ENCODE measurements around the gene TSHR. TPM values are rescaled to one million over a fixed set of nuclear protein-coding genes. Genes with fewer than 3 reads are reported as not detected.
A peak's percentile ranks its signal among the peaks of the same experiment; 100 is the strongest.

TSHR gene
- total RNA-seq, 2 donors from 2014 or later, result 0.63 TPM; not detected in 1

DNA sequence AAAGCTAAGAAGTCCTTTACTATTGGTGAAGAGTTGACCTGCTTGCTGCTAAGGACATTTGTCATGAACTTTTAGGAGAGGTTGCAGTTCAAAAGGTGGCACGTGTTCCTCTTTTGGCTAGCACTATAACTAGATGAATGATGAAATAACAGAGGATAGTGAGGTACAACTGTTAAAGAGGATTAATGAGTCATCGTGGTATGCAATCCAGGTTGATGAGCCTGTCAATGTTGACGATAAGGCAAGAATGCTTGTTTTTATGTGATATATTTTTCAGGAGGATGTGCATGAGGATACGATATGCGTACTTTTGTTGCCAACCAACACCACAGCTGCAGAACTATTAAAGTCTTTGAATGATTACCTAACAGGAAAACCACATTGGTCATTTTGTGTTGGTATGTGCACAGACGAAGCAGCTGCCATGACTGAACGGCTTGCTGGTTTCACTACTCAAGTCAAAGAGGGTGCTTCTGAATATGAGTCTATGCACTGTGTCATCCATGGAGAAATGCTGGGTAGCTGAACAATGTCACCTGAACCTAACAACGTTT, 24.5 kb upstream of the TSHR start:
- Histone ChIP-seq H3K36me3 (no peaks in the 10 kb centered on the region), H3K4me1 (ENCODE audit: control insufficient read depth in 1 of 2, low read depth in 2 of 2) (no peaks in the 10 kb centered on the region), H3K27ac (no peak overlapping the region), H3K4me3 (no peak overlapping the region), H3K27me3 (replicated peaks; ENCODE audit: insufficient read depth) (no peaks in the 10 kb centered on the region), H3K9me3 (no peaks in the 10 kb centered on the region)
- ATAC-seq (ENCODE audit: insufficient number of reproducible peaks, low FRiP score, low read depth) (no peak), DNase-seq (ENCODE audit: low spot score) (no peak)
- TF ChIP-seq CTCF (IDR thresholded peaks at IDR 0.05), result no peak

GRCh38 chr14:80933282-80933681, 22.1 kb upstream of the TSHR start:
- DNase-seq (ENCODE audit: low spot score) (no peak), ATAC-seq (ENCODE audit: insufficient number of reproducible peaks, low FRiP score, low read depth) (no peak)
- Histone ChIP-seq H3K27me3 (replicated peaks; ENCODE audit: insufficient read depth) (no peaks in the 10 kb centered on the region), H3K4me3 (no peak overlapping the region), H3K9me3 (no peaks in the 10 kb centered on the region), H3K27ac (no peak overlapping the region), H3K36me3 (no peaks in the 10 kb centered on the region), H3K4me1 (ENCODE audit: control insufficient read depth in 1 of 2, low read depth in 2 of 2) (no peaks in the 10 kb centered on the region)
- no peak for TF ChIP-seq CTCF (IDR thresholded peaks at IDR 0.05)

DNA sequence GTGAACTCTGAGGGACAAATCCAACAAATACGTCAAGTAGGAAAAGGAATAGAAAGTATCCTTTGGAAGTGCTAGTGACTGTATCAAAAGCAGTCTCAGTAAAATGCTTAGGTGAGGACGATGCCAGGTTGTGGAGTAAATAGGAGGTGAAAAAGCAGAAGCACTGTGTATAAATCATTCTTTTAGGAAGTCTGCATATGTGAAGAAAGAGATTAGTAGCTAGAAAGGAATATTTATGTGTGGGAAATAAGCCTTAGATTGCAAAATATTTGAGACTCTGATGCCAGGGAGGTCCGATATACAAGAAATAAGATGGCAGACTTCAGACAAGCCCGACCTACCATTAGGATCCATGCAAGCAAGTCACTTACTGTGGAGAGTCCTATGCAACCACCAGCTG, 21.7 kb upstream of the TSHR start:
- Histone ChIP-seq H3K4me3 (no peak overlapping the region), H3K27me3 (replicated peaks; ENCODE audit: insufficient read depth) (no peaks in the 10 kb centered on the region), H3K4me1 (ENCODE audit: control insufficient read depth in 1 of 2, low read depth in 2 of 2) (no peaks in the 10 kb centered on the region), H3K9me3 (no peaks in the 10 kb centered on the region), H3K27ac (no peak overlapping the region), H3K36me3 (no peaks in the 10 kb centered on the region)
- no peak for DNase-seq (ENCODE audit: low spot score)
- TF ChIP-seq CTCF (IDR thresholded peaks at IDR 0.05), result no peak
- no peak for ATAC-seq (ENCODE audit: insufficient number of reproducible peaks, low FRiP score, low read depth)

DNA sequence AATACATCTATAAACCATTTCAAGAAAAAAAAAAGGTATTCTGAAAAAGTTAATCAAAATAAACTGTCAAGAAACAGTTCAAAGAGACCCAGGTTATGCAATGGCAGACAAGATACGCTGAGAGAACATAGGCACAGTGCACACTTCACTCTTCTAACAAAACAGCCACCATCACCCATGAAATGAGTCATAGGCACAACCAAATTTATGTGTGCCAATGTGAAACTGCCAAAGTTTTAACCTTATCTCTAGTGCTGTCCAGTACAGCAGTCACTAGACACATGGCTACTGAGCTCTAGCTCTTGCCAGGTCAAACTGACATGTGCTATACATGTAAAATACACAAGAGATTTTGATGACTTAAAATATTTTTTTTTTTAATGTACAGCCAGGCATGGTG, 15.3 kb upstream of the TSHR start:
- Histone ChIP-seq H3K9me3 (no peaks in the 10 kb centered on the region), H3K27me3 (replicated peaks; ENCODE audit: insufficient read depth) (no peaks in the 10 kb centered on the region), H3K4me1 (ENCODE audit: control insufficient read depth in 1 of 2, low read depth in 2 of 2) (peaks cover 0 to 13% of the 10 kb centered on the region in 2 donors), H3K27ac (no peak overlapping the region), H3K36me3 (no peaks in the 10 kb centered on the region), H3K4me3 (no peak overlapping the region)
- ATAC-seq (ENCODE audit: insufficient number of reproducible peaks, low FRiP score, low read depth) (no peak), DNase-seq (ENCODE audit: low spot score) (no peak)
- TF ChIP-seq CTCF (IDR thresholded peaks at IDR 0.05), result no peak

DNA sequence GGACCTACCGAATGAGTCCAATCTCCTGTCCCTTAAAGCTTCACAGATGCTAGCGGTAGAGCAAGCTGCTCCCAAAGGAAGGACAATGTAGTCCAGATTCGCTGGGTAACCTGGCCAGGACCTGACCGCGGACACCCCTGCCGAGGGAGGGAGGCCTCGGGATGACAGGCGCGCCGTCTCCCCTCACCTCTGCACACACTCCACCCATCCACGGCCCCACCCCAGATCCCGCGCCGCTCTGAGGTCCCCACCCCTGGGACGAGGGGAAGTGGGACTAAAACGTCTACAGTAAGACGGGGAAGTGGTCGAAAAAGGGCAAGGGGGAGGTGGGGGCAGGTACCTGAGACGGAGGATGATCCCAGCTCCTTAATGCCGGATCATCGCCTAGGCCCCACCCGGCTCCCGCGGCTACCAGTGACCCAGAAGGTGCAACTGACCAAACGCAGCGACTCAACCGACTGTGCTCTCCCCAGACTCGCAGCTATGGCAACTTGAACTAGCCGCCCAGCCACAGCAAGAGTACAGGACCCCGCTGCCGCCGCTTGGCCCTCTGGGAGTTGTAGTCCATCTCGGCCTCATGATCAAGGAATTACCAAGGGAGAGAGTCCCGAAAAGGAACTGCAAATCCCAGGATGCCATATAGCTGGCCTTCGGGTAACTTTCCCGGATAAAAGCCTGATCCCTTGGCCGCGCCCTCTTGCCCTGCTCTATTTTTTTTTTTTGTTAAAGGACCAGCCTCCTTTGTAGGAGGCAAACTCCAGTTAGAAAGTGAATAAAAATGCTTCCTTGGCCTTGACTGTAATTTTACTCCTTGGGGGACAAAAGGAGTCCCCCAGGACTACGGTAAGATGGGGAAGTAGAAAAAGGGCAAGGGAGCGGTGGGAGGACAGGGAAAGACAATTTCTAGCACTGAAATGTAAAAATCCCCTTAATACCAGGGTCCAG, 13.9 kb upstream of the TSHR start, which contains the start of gene CEP128:
Gene CEP128, minus strand, starts transcription at position 498 of the 945 bp plus-strand sequence.
- peak within 1 kb of the TSS in 1 of 2 donors; percentile 38 for H3K27ac ChIP-seq
- peaks cover 0 to 13% of the 10 kb centered on the region in 2 donors for H3K4me1 ChIP-seq (ENCODE audit: control insufficient read depth in 1 of 2, low read depth in 2 of 2)
- H3K9me3 ChIP-seq, result no peaks in the 10 kb centered on the region

More for the DNA sequence above, 13.9 kb upstream of the TSHR start, which contains the start of gene CEP128:
- no peaks in the 10 kb centered on the region for H3K27me3 ChIP-seq (replicated peaks; ENCODE audit: insufficient read depth)
- H3K36me3 ChIP-seq, result no peaks in the 10 kb centered on the region
- ATAC-seq (ENCODE audit: insufficient number of reproducible peaks, low FRiP score, low read depth) (peak; percentile 100), DNase-seq (ENCODE audit: low spot score) (peak; percentile 91)
- H3K4me3 ChIP-seq, result peak within 1 kb of the TSS; percentile 86
- no peak for TF ChIP-seq CTCF (IDR thresholded peaks at IDR 0.05)

Data from thoracic aorta (tissue), 2 donors.